HFFc6 (cell line): ENCODE data around the gene FAT1. TPM values are rescaled to one million over a fixed set of nuclear protein-coding genes. Genes with fewer than 3 reads are reported as not detected.

ENCODE experiments used
- DNase-seq: peaks from one replicate; pipeline ENCODE4 v3.0.0-alpha.2; 2018
- H3K27ac Mint-ChIP-seq: 2 replicates; pipeline ENCODE4 v1.8.0; 2020; ENCODE audit warnings: mild to moderate bottlenecking, mixed read lengths
- H3K27me3 Mint-ChIP-seq: 2 replicates; pipeline ENCODE4 v1.8.0; 2021; ENCODE audit warnings: mild to moderate bottlenecking, moderate library complexity, mixed read lengths; ENCODE audit not compliant: insufficient read depth
- H3K36me3 Mint-ChIP-seq: 2 replicates; pipeline ENCODE4 v1.8.0; 2021; ENCODE audit warnings: low read depth, mixed read lengths
- H3K4me1 Mint-ChIP-seq: 2 replicates; pipeline ENCODE4 v1.8.0; 2020; ENCODE audit warnings: low read depth, mixed read lengths
- H3K4me3 Mint-ChIP-seq: 2 replicates; pipeline ENCODE4 v1.8.0; 2020; ENCODE audit warnings: mild to moderate bottlenecking, moderate library complexity, mixed read lengths
- H3K9me3 Mint-ChIP-seq: 2 replicates; pipeline ENCODE4 v1.8.0; 2020; ENCODE audit warnings: mild to moderate bottlenecking, mixed read lengths
- total RNA-seq, 6 experiments: library from RNA; stranded (reverse); fragmentation: NEBNext Ultra II Directional; extraction: Animal tissue kit (Norgen Biotek cat#: 25700); gene quantifications; 2 replicates in 1 of 6; 3 replicates in 5 of 6; pipeline ENCODE4 v1.2.3, GENCODE V29; 2021
- TF ChIP-seq, protein P1 (sequence below): fragments of 200-600 bp; sonication (generic); IDR thresholded peaks from 2 replicates; pipeline ENCODE4 v1.5.0; 2021; ENCODE audit warnings: antibody characterized with exemption, mild to moderate bottlenecking

FAT1 gene
- total RNA-seq, 6 experiments from 2014 or later = 238 to 483 (median 287) TPM

DNA sequence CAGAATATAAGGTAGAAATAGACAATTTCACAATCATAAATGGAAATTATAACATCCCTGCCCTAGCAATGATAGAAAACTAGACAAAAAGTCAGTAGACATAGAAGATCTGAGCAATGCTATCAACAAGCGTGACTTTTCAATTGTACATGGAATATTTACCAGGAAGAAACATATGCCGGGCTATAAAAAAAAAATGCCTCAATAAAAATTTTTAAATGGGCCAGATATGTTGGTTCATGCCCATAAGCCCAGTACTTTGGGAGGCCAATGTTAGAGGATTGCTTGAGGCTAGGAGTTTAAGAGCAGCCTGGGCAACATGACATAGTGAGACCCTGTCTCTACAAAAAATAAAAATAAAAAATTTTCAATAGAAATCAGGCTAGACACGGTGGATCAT lies 163.0 kb downstream of the FAT1 start:
- TF ChIP-seq, protein P1, sequence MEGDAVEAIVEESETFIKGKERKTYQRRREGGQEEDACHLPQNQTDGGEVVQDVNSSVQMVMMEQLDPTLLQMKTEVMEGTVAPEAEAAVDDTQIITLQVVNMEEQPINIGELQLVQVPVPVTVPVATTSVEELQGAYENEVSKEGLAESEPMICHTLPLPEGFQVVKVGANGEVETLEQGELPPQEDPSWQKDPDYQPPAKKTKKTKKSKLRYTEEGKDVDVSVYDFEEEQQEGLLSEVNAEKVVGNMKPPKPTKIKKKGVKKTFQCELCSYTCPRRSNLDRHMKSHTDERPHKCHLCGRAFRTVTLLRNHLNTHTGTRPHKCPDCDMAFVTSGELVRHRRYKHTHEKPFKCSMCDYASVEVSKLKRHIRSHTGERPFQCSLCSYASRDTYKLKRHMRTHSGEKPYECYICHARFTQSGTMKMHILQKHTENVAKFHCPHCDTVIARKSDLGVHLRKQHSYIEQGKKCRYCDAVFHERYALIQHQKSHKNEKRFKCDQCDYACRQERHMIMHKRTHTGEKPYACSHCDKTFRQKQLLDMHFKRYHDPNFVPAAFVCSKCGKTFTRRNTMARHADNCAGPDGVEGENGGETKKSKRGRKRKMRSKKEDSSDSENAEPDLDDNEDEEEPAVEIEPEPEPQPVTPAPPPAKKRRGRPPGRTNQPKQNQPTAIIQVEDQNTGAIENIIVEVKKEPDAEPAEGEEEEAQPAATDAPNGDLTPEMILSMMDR = no peak
- peaks cover 19% of the 10 kb centered on the region for H3K4me1 Mint-ChIP-seq
- no peak overlapping the region for H3K4me3 Mint-ChIP-seq
- DNase-seq = no peak
- no peak overlapping the region for H3K27ac Mint-ChIP-seq
- no peaks in the 10 kb centered on the region; the same call in none of the 2 replicates for H3K27me3 Mint-ChIP-seq
- no peaks in the 10 kb centered on the region for H3K9me3 Mint-ChIP-seq
- no peaks in the 10 kb centered on the region; the same call in 1 of the 2 replicates for H3K36me3 Mint-ChIP-seq

DNA sequence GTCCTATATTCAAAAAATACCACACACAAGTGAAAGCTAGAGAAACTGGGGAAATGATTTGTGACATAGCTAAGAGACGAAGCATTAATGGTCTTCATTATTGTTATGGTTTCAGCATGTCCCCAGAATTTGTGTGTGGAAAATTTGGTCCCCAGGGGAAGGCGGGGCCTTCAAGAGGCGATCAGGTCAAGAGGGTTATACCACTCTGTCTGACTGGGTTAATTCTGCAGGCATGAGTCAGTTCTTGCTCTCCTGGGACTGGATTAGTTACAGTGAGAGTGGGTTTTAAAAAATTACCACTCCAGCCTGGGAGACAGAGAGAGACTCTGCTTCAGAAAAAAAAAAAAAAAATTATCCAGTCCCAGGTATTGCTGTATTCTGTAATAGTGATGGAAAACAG lies 166.2 kb downstream of the FAT1 start:
- Mint-ChIP-seq H3K9me3 (no peaks in the 10 kb centered on the region), H3K27ac (no peak overlapping the region), H3K4me3 (peak overlapping the region; percentile 32; the same call in 1 of the 2 replicates), H3K36me3 (no peaks in the 10 kb centered on the region; the same call in 1 of the 2 replicates), H3K4me1 (peaks cover 31% of the 10 kb centered on the region), H3K27me3 (peaks cover 6% of the 10 kb centered on the region)
- TF ChIP-seq, protein P1 = no peak
- DNase-seq = peak; percentile 39

DNA sequence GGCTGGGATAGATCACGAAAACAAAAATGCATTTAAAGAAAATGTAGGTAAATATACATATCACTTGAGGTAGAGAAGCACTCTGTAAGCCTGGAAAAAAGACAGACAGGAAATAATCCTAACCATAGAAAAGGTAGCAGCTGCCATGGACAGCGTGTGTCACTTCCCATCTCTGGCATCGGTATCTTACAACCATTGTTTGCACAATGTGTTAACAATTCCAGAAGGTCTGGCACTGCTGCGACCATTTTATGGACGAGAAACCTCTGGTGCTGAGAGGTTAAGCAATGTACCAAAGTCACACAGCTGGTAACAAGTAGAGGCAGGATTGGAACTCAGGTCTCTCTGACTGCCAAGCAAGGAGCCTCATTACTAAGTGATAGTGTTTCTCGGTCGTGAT lies 166.6 kb downstream of the FAT1 start:
- H3K4me1 Mint-ChIP-seq = peaks cover 31% of the 10 kb centered on the region
- no peak overlapping the region for H3K27ac Mint-ChIP-seq
- H3K9me3 Mint-ChIP-seq = no peaks in the 10 kb centered on the region
- TF ChIP-seq, protein P1 = no peak
- H3K36me3 Mint-ChIP-seq = no peaks in the 10 kb centered on the region; the same call in 1 of the 2 replicates
- H3K27me3 Mint-ChIP-seq = peaks cover 6% of the 10 kb centered on the region
- no peak for DNase-seq
- peak overlapping the region; percentile 32; the same call in 1 of the 2 replicates for H3K4me3 Mint-ChIP-seq

DNA sequence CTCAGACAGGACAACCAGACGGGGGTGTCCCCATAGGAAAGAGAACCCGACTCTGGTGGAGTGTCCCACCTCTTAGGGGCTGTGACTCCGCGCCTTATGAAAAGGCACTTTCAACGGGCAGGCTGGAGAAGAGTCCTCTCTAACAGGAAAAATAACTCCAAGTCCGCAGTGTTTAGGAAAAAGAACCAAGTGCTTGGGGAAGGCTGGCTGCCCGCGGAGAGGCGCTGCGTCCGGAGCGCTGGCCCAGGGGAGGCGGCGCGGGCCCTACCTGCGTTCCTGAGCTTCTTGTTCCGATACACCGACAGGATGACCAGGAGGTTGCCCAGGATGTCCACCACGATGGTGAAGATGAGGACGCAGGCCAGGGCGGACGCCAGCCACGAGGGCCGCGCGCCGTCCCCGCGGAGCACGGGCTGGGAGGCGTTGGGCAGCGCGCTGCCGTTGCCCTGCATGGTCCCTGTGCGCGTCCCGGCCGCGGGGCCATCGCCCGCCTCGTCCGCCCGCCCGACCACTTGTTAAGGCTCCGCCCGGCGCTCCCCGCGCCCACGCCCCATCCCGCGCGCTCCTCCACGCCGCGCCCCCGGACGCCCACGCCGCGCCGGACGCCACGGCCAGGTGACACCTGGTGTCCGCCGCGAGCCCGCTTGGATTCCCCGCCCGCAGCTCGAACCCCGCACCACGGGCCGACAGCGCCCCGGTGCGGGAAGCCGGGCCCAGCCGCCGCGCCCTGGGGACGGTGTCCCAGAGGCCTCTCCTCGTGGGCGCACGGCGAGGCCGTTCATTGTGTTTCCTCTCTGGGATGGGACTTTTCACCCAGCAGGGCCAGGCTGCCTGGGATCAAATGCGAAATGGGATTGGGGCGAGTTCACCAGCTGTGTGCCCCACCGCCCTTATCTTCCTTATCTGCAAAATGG lies 168.5 kb downstream of the FAT1 start, which contains the start of gene MTNR1A:
MTNR1A (minus strand) TSS at position 654 of the 914 bp plus-strand sequence; CDS start at position 452, 202 bp downstream.
- H3K4me1 Mint-ChIP-seq = peaks cover 31% of the 10 kb centered on the region
- TF ChIP-seq, protein P1 = no peak
- H3K4me3 Mint-ChIP-seq = peak within 1 kb of the TSS; percentile 69
- H3K9me3 Mint-ChIP-seq = no peaks in the 10 kb centered on the region
- DNase-seq = no peak
- peaks cover 6% of the 10 kb centered on the region for H3K27me3 Mint-ChIP-seq
- no peak within 1 kb of the TSS for H3K27ac Mint-ChIP-seq
- no peaks in the 10 kb centered on the region; the same call in 1 of the 2 replicates for H3K36me3 Mint-ChIP-seq

DNA sequence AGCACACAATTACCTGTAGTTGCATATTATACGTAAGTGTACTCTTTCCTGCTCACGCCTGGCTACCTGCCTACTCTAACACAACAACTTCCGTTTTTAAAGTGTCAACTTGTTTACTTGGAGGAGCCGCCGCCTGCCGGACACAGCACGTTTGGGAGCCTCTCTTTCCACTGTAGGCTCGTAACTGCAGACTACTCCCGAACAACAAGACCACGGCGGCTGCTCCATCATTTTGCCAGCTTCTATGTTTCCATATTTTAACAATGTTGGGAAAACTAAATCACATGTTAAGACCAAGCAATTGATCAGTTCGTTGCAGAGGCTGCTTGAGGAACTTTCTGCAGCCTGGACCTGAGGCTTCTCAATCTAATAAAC lies 169.1 kb downstream of the FAT1 start:
- H3K27ac Mint-ChIP-seq = no peak overlapping the region
- H3K9me3 Mint-ChIP-seq = no peaks in the 10 kb centered on the region
- no peaks in the 10 kb centered on the region; the same call in 1 of the 2 replicates for H3K36me3 Mint-ChIP-seq
- DNase-seq = peak; percentile 9
- peaks cover 31% of the 10 kb centered on the region for H3K4me1 Mint-ChIP-seq
- TF ChIP-seq, protein P1 = peak; percentile 33; the same call in 1 of the 2 replicates
- H3K27me3 Mint-ChIP-seq = peaks cover 9% of the 10 kb centered on the region
- peak overlapping the region; percentile 69 for H3K4me3 Mint-ChIP-seq
